Measurements from ENCODE around the gene SMC4.

GRCh38 chr3:160444411-160444810 lies 45.0 kb downstream of the SMC4 start:
- TF ChIP-seq CTCF (IDR thresholded peaks at IDR 0.05): no peak
- no peak for TF ChIP-seq GABPB1 (CRISPR knock-in tag; IDR thresholded peaks at IDR 0.05)
- TF ChIP-seq, protein P1, sequence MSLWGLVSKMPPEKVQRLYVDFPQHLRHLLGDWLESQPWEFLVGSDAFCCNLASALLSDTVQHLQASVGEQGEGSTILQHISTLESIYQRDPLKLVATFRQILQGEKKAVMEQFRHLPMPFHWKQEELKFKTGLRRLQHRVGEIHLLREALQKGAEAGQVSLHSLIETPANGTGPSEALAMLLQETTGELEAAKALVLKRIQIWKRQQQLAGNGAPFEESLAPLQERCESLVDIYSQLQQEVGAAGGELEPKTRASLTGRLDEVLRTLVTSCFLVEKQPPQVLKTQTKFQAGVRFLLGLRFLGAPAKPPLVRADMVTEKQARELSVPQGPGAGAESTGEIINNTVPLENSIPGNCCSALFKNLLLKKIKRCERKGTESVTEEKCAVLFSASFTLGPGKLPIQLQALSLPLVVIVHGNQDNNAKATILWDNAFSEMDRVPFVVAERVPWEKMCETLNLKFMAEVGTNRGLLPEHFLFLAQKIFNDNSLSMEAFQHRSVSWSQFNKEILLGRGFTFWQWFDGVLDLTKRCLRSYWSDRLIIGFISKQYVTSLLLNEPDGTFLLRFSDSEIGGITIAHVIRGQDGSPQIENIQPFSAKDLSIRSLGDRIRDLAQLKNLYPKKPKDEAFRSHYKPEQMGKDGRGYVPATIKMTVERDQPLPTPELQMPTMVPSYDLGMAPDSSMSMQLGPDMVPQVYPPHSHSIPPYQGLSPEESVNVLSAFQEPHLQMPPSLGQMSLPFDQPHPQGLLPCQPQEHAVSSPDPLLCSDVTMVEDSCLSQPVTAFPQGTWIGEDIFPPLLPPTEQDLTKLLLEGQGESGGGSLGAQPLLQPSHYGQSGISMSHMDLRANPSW (CRISPR knock-in tag; conservative IDR thresholded peaks at IDR 0.05; ENCODE audit: low read depth): no peak
- no peak for TF ChIP-seq MLX (CRISPR knock-in tag; IDR thresholded peaks at IDR 0.05)
- TF ChIP-seq IRF2 (CRISPR knock-in tag; IDR thresholded peaks at IDR 0.05; ENCODE audit: borderline replicate concordance, low read depth): no peak
- no peak for TF ChIP-seq ZBTB21 (CRISPR knock-in tag; IDR thresholded peaks at IDR 0.05; ENCODE audit: borderline replicate concordance)
- no peak for TF ChIP-seq RELA (CRISPR knock-in tag; IDR thresholded peaks at IDR 0.05; ENCODE audit: borderline replicate concordance)
- TF ChIP-seq ZNF317 (CRISPR knock-in tag; IDR thresholded peaks at IDR 0.05; ENCODE audit: borderline replicate concordance, low read depth): no peak
